HG03135 (cell line): Measurements from ENCODE around the gene ARHGAP8.
"Not testable (repeated sequence)": the region's sequence is repeated elsewhere in the genome, so short reads cannot be mapped to it uniquely, and the experiment has no call there.

Experiments
- ATAC-seq: cut with Tn5 transposase; IDR thresholded peaks from one replicate; pipeline ENCODE4 v1.9.1; 2021; ENCODE audit warnings: mild to moderate bottlenecking, moderate library complexity; ENCODE audit not compliant: unreplicated experiment

The ARHGAP8 gene

GRCh38 chr22:44799946-44800634 is 47.7 kb downstream of the ARHGAP8 start:
- not testable (repeated sequence) for ATAC-seq

GRCh38 chr22:44801476-44801875 is 49.1 kb downstream of the ARHGAP8 start:
- no peak for ATAC-seq

- ATAC-seq, result no peak
Observed at GRCh38 chr22:44802071-44802700, 49.8 kb downstream of the ARHGAP8 start.

GRCh38 chr22:44802956-44803355 is 50.6 kb downstream of the ARHGAP8 start:
- no peak for ATAC-seq

GRCh38 chr22:44804327-44804726 is 52.0 kb downstream of the ARHGAP8 start:
- ATAC-seq, result no peak

GRCh38 chr22:44805711-44806110 is 53.3 kb downstream of the ARHGAP8 start:
- ATAC-seq, result no peak

GRCh38 chr22:44807232-44807631 is 54.9 kb downstream of the ARHGAP8 start:
- no peak for ATAC-seq

- no peak for ATAC-seq
Observed at GRCh38 chr22:44807915-44808690, 55.7 kb downstream of the ARHGAP8 start.

- no peak for ATAC-seq
Observed at GRCh38 chr22:44809456-44809855, 57.1 kb downstream of the ARHGAP8 start.

- ATAC-seq, result no peak
Observed at GRCh38 chr22:44811141-44811540, 58.8 kb downstream of the ARHGAP8 start.

- ATAC-seq, result no peak
Observed at GRCh38 chr22:44813416-44813815, 61.0 kb downstream of the ARHGAP8 start.

GRCh38 chr22:44814266-44815098 is 62.1 kb downstream of the ARHGAP8 start:
- no peak for ATAC-seq

- ATAC-seq, result no peak
Observed at GRCh38 chr22:44815099-44816070, 63.0 kb downstream of the ARHGAP8 start.

- ATAC-seq, result no peak
Observed at GRCh38 chr22:44816141-44816540, 63.8 kb downstream of the ARHGAP8 start.

GRCh38 chr22:44818727-44819126 is 66.4 kb downstream of the ARHGAP8 start:
- ATAC-seq, result no peak

- no peak for ATAC-seq
Observed at GRCh38 chr22:44819966-44820631, 67.7 kb downstream of the ARHGAP8 start.

GRCh38 chr22:44821741-44822475 is 69.5 kb downstream of the ARHGAP8 start:
- ATAC-seq, result no peak

- ATAC-seq, result no peak
Observed at GRCh38 chr22:44822534-44822933, 70.2 kb downstream of the ARHGAP8 start.

GRCh38 chr22:44823396-44823795 is 71.0 kb downstream of the ARHGAP8 start:
- ATAC-seq, result no peak
